HEK293 (cell line): ENCODE data around the gene UTP11.
A peak's percentile ranks its signal among the peaks of the same experiment; 100 is the strongest.

Source experiments
- CTCF ChIA-PET: fragments of 350-600 bp; formaldehyde crosslinking; extraction: SDS; loops from one replicate; lab custom pipeline; 2021; ENCODE audit warnings: antibody characterized with exemption; lab: Yijun Ruan, JAX
- POLR2A ChIA-PET: fragments of 300-600 bp; formaldehyde crosslinking; extraction: SDS; loops from one replicate; lab custom pipeline; 2020; ENCODE audit warnings: antibody characterized with exemption, inconsistent platforms; lab: Yijun Ruan, JAX
- H3K27ac ChIP-seq: fragments of 200-500 bp; sonication (Bioruptor generic); 2 replicates; pipeline ENCODE4 v1.5.1; 2014; ENCODE audit warnings: low read depth, low read length, control low read depth, inconsistent platforms; ENCODE audit errors: extremely low read depth
- H3K36me3 ChIP-seq, 2 experiments: fragments of 200-500 bp in 1 of 2; sonication (Bioruptor generic) in 1 of 2; 1 replicate in 1 of 2; 2 replicates in 1 of 2; pipeline ENCODE4 v1.5.1; 2014 to 2017; ENCODE audit warnings: inconsistent platforms in 2 of 2, low read length in 2 of 2; ENCODE audit not compliant: control insufficient read depth in 2 of 2, insufficient read depth in 1 of 2
- H3K4me1 ChIP-seq: fragments of 200-500 bp; sonication (Bioruptor generic); 2 replicates; pipeline ENCODE4 v1.5.1; 2014; ENCODE audit warnings: mild to moderate bottlenecking, low read length, inconsistent platforms; ENCODE audit not compliant: control insufficient read depth, insufficient read depth
- H3K4me3 ChIP-seq: 2 replicates; pipeline ENCODE4 v1.5.1; 2011; ENCODE audit warnings: low read depth, mild to moderate bottlenecking, control low read depth, low read length, moderate library complexity
- H3K9me3 ChIP-seq: fragments of 200-500 bp; sonication (Bioruptor generic); 2 replicates; pipeline ENCODE4 v1.5.1; 2014; ENCODE audit warnings: low read depth, low read length, inconsistent platforms; ENCODE audit not compliant: control insufficient read depth, insufficient read depth
- BCL6B ChIP-seq: fragments of 450-650 bp; formaldehyde crosslinking; IDR thresholded peaks from 2 replicates; pipeline ENCODE4 v1.5.1; 2017; ENCODE audit warnings: missing biosample characterization, missing genetic modification characterization
- CTCF ChIP-seq: fragments of 450-650 bp; formaldehyde crosslinking; IDR thresholded peaks from 2 replicates; pipeline ENCODE4 v1.5.1; 2016; ENCODE audit warnings: missing biosample characterization, missing genetic modification characterization
- IKZF3 ChIP-seq: fragments of 450-650 bp; IDR thresholded peaks from 2 replicates; pipeline ENCODE4 v1.5.0; 2018; ENCODE audit warnings: missing biosample characterization, mild to moderate bottlenecking, missing genetic modification characterization, moderate library complexity
- ZFHX2 ChIP-seq: fragments of 450-650 bp; formaldehyde crosslinking; conservative IDR thresholded peaks from 2 replicates; pipeline ENCODE4 v1.5.1; 2016; ENCODE audit warnings: missing biosample characterization, missing genetic modification characterization
- ZNF221 ChIP-seq: fragments of 450-650 bp; formaldehyde crosslinking; IDR thresholded peaks from 2 replicates; pipeline ENCODE4 v1.5.1; 2017; ENCODE audit warnings: missing biosample characterization, missing genetic modification characterization, borderline replicate concordance
- ZNF416 ChIP-seq: fragments of 450-650 bp; formaldehyde crosslinking; IDR thresholded peaks from 2 replicates; pipeline ENCODE4 v1.5.1; 2016; ENCODE audit warnings: missing biosample characterization, missing genetic modification characterization
- ZNF558 ChIP-seq: fragments of 450-650 bp; formaldehyde crosslinking; IDR thresholded peaks from 2 replicates; pipeline ENCODE4 v1.5.1; 2016; ENCODE audit warnings: missing biosample characterization, missing genetic modification characterization
- ZNF670 ChIP-seq: fragments of 450-650 bp; formaldehyde crosslinking; IDR thresholded peaks from 2 replicates; pipeline ENCODE4 v1.5.1; 2016; ENCODE audit warnings: missing biosample characterization, missing genetic modification characterization, low read depth
- ZNF747 ChIP-seq: fragments of 450-650 bp; formaldehyde crosslinking; IDR thresholded peaks from 2 replicates; pipeline ENCODE4 v1.5.1; 2016; ENCODE audit warnings: missing biosample characterization, missing genetic modification characterization

The UTP11 gene

GRCh38 chr1:38041936-38042834 lies 29.7 kb downstream of the UTP11 start:
- H3K27ac ChIP-seq = no peak overlapping the region
- H3K4me3 ChIP-seq = no peak overlapping the region
- TF ChIP-seq ZFHX2 (tag by site-specific recombination) = peak; percentile 23; the same call in 1 of the 2 replicates
- no peak for TF ChIP-seq ZNF670 (tag by site-specific recombination)
- H3K36me3 ChIP-seq = no peaks in the 10 kb centered on the region
- H3K9me3 ChIP-seq = no peaks in the 10 kb centered on the region
- ChIA-PET POLR2A (no interaction called here), CTCF (interaction anchor here (0.9 to 1.4 kb wide), 3 partner anchors 12 to 16 kb away, joined by 4 to 5 read pairs (median 4); no protein-coding TSS in a partner anchor)
- H3K4me1 ChIP-seq = no peaks in the 10 kb centered on the region

GRCh38 chr1:38043036-38043747 lies 30.7 kb downstream of the UTP11 start:
- POLR2A ChIA-PET = interaction anchor here (0.6 kb wide), 1 partner anchor 263 kb away, joined by 3 read pairs; no protein-coding TSS in a partner anchor
- no peak overlapping the region for H3K27ac ChIP-seq
- TF ChIP-seq ZNF747 = no peak
- TF ChIP-seq ZNF558 (tag by site-specific recombination) = no peak
- TF ChIP-seq ZNF221 (tag by site-specific recombination) = no peak
- no peak for TF ChIP-seq CTCF (tag by site-specific recombination)
- TF ChIP-seq BCL6B = no peak
- TF ChIP-seq, all 188 proteins: peak for 0
- Histone ChIP-seq H3K36me3 (no peaks in the 10 kb centered on the region), H3K9me3 (no peaks in the 10 kb centered on the region), H3K4me3 (no peak overlapping the region), H3K4me1 (no peaks in the 10 kb centered on the region)
- CTCF ChIA-PET = interaction anchor here (0.6 to 1.4 kb wide), 3 partner anchors 10 to 19 kb away, joined by 3 to 4 read pairs (median 4); no protein-coding TSS in a partner anchor

- ChIA-PET CTCF (interaction anchor here (0.7 to 1.4 kb wide), 3 partner anchors 17 to 1043 kb away, joined by 3 read pairs; no protein-coding TSS in a partner anchor), POLR2A (no interaction called here)
- Histone ChIP-seq H3K27ac (no peak overlapping the region), H3K4me3 (peak overlapping the region; percentile 7; the same call in 1 of the 2 replicates), H3K9me3 (no peaks in the 10 kb centered on the region), H3K36me3 (no peaks in the 10 kb centered on the region), H3K4me1 (no peaks in the 10 kb centered on the region)
- 0 out of 2 replicates have a peak, but pooled peaks have one; percentile 47 for TF ChIP-seq IKZF3 (tag by site-specific recombination)
- no peak for TF ChIP-seq ZNF416 (tag by site-specific recombination)
These were observed 32.0 kb downstream of the UTP11 start for GRCh38 chr1:38044221-38045215.
